Smooth muscle cell (in vitro differentiated cells): Measurements from ENCODE around the gene ZNF582. TPM values are rescaled to one million over a fixed set of nuclear protein-coding genes. Genes with fewer than 3 reads are reported as not detected.

ENCODE experiments used
- DNase-seq: peaks from one replicate; lab custom pipeline; 2025; ENCODE audit not compliant: unreplicated experiment; lab: John Stamatoyannopoulos, UW
- H2AFZ ChIP-seq: fragments of 200-600 bp; sonication (generic); 2 replicates; pipeline ENCODE4 v1.6.0; 2016; ENCODE audit warnings: antibody characterized with exemption, low read depth, mild to moderate bottlenecking
- H3F3A ChIP-seq: fragments of 200-600 bp; sonication (generic); 2 replicates; pipeline ENCODE4 v1.6.0; 2017; ENCODE audit warnings: antibody characterized with exemption, low read depth
- H3K27ac ChIP-seq: fragments of 200-600 bp; sonication (generic); 2 replicates; pipeline ENCODE4 v1.5.1; 2016; ENCODE audit warnings: low read depth, mild to moderate bottlenecking
- H3K27me3 ChIP-seq: fragments of 200-600 bp; sonication (generic); 2 replicates; pipeline ENCODE4 v1.6.1; 2016; ENCODE audit warnings: low read depth, mild to moderate bottlenecking
- H3K36me3 ChIP-seq: fragments of 200-600 bp; sonication (generic); 2 replicates; pipeline ENCODE4 v1.5.1; 2016; ENCODE audit warnings: low read depth
- H3K4me1 ChIP-seq: fragments of 200-600 bp; sonication (generic); 2 replicates; pipeline ENCODE4 v1.5.1; 2016; ENCODE audit warnings: low read depth
- H3K4me2 ChIP-seq: fragments of 200-600 bp; sonication (generic); 2 replicates; pipeline ENCODE4 v1.6.0; 2016; ENCODE audit warnings: mild to moderate bottlenecking
- H3K4me3 ChIP-seq: fragments of 200-600 bp; sonication (generic); 2 replicates; pipeline ENCODE4 v1.5.1; 2016; ENCODE audit warnings: mild to moderate bottlenecking
- H3K79me2 ChIP-seq: fragments of 200-600 bp; sonication (generic); 2 replicates; pipeline ENCODE4 v1.6.0; 2016; ENCODE audit warnings: low read depth, mild to moderate bottlenecking
- H3K9ac ChIP-seq: fragments of 200-600 bp; sonication (generic); 2 replicates; pipeline ENCODE4 v1.6.0; 2016; ENCODE audit warnings: low read depth
- H3K9me3 ChIP-seq: fragments of 200-600 bp; sonication (generic); replicated peaks from 2 replicates; pipeline ENCODE4 v1.5.1; 2016; ENCODE audit warnings: low read depth
- H4K20me1 ChIP-seq: fragments of 200-600 bp; sonication (generic); 2 replicates; pipeline ENCODE4 v1.6.0; 2016; ENCODE audit warnings: low read depth
- WGBS: methylation state at CpG from one replicate; pipeline ENCODE4 v1.1.7; 2016; ENCODE audit warnings: low lambda C conversion rate; 5-methylcytosine and 5-hydroxymethylcytosine counted together
- polyA plus RNA-seq: library from polyadenylated mRNA; unstranded; fragments of >200 nt; fragmentation: Nextera tagmentation; extraction: Ambion mirVana; gene quantifications from 2 replicates; pipeline ENCODE4 v1.2.1, GENCODE V29; 2016
- total RNA-seq: library from RNA; depleted of rRNA; stranded (reverse); fragments of >200 nt; gene quantifications from 2 replicates; pipeline ENCODE4 v1.2.3, GENCODE V29; 2014
- TF ChIP-seq, protein P1 (sequence below): fragments of 200-600 bp; sonication (generic); IDR thresholded peaks from 2 replicates; pipeline ENCODE4 v1.5.1; 2017; ENCODE audit warnings: borderline replicate concordance, mild to moderate bottlenecking, antibody characterized with exemption; ENCODE audit not compliant: insufficient read depth, poor library complexity, severe bottlenecking

Gene ZNF582
- total and polyA plus RNA-seq, 2 experiments from 2014 or later = 0.99 to 3.8 TPM

DNA sequence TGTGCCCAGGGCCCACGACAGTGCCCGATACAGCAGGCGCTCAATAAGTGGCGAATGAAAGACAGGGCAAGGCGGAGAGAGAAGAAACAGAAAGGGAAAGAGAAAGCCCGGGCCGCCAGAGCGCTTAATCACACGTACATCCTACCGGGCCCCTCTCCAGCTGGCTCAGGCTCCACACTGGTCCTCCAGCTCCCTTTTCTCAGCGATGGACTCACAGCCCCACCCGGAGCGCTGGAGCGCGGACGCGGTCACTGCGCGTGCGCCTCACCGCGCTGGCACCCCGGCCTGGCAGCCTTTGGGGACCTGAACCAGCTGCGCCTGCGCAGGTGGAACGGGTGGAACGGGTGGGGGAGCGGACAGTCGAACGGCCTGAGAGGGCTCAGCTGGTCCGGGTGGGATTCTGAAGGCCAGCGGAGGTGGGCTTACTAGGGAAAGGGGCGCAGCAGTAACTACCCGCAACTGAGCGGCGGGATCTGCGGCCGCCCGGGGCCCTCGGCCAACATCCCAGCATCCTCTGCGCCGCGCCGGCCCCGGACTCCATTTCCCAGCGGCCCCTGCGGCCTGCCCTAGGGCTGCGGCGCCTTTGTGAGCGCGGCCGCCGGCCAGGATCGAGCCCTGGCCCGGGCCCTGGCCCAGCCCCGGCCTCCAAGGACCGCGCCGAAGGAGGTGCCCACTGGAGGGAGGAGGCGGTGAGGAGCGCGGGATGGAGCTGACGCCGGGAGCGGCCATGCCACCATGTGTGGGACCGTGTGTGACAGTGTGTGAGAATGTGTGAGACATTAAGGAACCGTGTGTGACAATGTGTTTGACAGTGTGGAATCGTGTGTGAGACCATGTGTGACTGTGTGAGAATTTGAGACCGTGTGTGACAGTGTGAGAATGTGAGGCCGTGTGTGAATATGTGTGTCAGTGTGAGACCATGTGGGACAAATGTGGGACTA is 10.7 kb upstream of the ZNF582 start, which contains the start of gene ZNF583:
Gene ZNF583 (plus strand): TSS at position 569 of the 941 bp plus-strand sequence. CDS start 2,783 bp downstream, outside the sequence.
- Histone ChIP-seq H3K36me3 (peaks cover 25% of the 10 kb centered on the region), H3K9me3 (peaks cover 21% of the 10 kb centered on the region), H3K79me2 (peaks cover 13% of the 10 kb centered on the region), H3F3A (no peaks in the 10 kb centered on the region), H3K9ac (peak within 1 kb of the TSS; percentile 89), H3K4me3 (peak within 1 kb of the TSS; percentile 78), H3K4me1 (peaks cover 3% of the 10 kb centered on the region), H4K20me1 (no peaks in the 10 kb centered on the region), H3K27ac (peak within 1 kb of the TSS; percentile 75), H3K27me3 (no peaks in the 10 kb centered on the region), H3K4me2 (peak within 1 kb of the TSS; percentile 84), H2AFZ (peak within 1 kb of the TSS; percentile 96)
- peak; percentile 88 for DNase-seq
- TF ChIP-seq, protein P1, sequence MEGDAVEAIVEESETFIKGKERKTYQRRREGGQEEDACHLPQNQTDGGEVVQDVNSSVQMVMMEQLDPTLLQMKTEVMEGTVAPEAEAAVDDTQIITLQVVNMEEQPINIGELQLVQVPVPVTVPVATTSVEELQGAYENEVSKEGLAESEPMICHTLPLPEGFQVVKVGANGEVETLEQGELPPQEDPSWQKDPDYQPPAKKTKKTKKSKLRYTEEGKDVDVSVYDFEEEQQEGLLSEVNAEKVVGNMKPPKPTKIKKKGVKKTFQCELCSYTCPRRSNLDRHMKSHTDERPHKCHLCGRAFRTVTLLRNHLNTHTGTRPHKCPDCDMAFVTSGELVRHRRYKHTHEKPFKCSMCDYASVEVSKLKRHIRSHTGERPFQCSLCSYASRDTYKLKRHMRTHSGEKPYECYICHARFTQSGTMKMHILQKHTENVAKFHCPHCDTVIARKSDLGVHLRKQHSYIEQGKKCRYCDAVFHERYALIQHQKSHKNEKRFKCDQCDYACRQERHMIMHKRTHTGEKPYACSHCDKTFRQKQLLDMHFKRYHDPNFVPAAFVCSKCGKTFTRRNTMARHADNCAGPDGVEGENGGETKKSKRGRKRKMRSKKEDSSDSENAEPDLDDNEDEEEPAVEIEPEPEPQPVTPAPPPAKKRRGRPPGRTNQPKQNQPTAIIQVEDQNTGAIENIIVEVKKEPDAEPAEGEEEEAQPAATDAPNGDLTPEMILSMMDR = no peak
- WGBS = 3% methylated on average over 70 of the region's 70 CpGs

DNA sequence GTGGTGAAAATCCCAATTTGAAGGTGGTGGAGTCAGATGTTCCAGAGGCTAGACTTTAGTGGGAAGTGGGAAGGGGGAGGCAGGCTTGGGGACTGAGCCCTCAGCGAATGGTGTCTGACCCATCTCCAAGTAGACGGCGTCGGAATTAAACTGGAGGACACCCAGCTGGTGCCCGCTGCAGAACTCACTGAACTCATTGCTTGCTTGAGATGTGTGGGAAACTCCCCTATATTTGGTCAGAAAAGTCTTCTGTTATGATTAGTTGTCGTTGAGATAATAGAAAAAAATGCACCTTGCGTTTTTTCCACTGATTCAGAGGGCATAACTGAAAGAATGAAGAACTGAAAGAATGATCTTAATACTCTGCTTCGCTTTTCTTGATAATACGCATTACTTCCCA is 9.9 kb upstream of the ZNF582 start:
- Histone ChIP-seq H3K9me3 (peaks cover 13% of the 10 kb centered on the region), H3K4me1 (peaks cover 3% of the 10 kb centered on the region), H3K79me2 (peaks cover 13% of the 10 kb centered on the region), H3K4me3 (peak overlapping the region; percentile 78), H4K20me1 (no peaks in the 10 kb centered on the region), H3K36me3 (peaks cover 17% of the 10 kb centered on the region), H3K9ac (peak overlapping the region; percentile 89), H3K27me3 (no peaks in the 10 kb centered on the region), H3F3A (no peaks in the 10 kb centered on the region), H3K4me2 (peak overlapping the region; percentile 84), H2AFZ (peak overlapping the region; percentile 96), H3K27ac (peak overlapping the region; percentile 75)
- no peak for DNase-seq
- WGBS = 27% methylated on average over 9 of the region's 9 CpGs
- TF ChIP-seq, protein P1 = no peak

DNA sequence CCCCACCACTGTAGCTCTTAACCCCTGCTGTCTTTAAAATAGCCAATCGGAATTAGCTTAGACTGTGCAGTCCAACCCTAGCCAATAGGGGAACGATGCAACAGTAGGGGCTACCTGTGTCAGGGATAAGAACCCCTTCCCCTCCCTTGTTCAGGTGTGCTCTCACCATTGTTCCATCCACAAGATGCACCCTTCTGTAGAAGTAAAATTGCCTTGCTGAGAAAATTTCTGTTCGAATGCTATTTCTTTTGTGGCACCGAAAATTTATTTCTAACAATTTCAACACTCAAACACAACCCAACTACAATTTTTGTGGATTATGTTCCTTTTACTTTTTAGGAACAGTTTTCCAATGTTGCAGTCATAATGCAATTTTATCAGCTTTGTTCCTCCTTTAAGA is 7.2 kb upstream of the ZNF582 start:
- Histone ChIP-seq H3K9me3 (no peaks in the 10 kb centered on the region), H3K9ac (no peak overlapping the region), H3K27ac (no peak overlapping the region), H3K36me3 (no peaks in the 10 kb centered on the region), H3K4me3 (no peak overlapping the region), H3K27me3 (no peaks in the 10 kb centered on the region), H3K4me1 (peaks cover 3% of the 10 kb centered on the region), H3K4me2 (no peak overlapping the region), H3K79me2 (peaks cover 13% of the 10 kb centered on the region), H4K20me1 (no peaks in the 10 kb centered on the region), H3F3A (no peaks in the 10 kb centered on the region), H2AFZ (no peak overlapping the region)
- DNase-seq = no peak
- TF ChIP-seq, protein P1 = no peak
- 95% methylated on average over 4 of the region's 4 CpGs for WGBS
